ENCODE measurements around the gene FGFR1OP2. TPM values are rescaled to one million over a fixed set of nuclear protein-coding genes. Genes with fewer than 3 reads are reported as not detected.

FGFR1OP2 gene
- total RNA-seq, 4 donors from 2014 or later: 38.1 to 60.3 (median 46.6) TPM

GRCh38 chr12:26997003-26997402 lies 58.7 kb downstream of the FGFR1OP2 start:
- no peak for TF ChIP-seq POLR2A (IDR thresholded peaks at IDR 0.05)
- TF ChIP-seq, protein P1, sequence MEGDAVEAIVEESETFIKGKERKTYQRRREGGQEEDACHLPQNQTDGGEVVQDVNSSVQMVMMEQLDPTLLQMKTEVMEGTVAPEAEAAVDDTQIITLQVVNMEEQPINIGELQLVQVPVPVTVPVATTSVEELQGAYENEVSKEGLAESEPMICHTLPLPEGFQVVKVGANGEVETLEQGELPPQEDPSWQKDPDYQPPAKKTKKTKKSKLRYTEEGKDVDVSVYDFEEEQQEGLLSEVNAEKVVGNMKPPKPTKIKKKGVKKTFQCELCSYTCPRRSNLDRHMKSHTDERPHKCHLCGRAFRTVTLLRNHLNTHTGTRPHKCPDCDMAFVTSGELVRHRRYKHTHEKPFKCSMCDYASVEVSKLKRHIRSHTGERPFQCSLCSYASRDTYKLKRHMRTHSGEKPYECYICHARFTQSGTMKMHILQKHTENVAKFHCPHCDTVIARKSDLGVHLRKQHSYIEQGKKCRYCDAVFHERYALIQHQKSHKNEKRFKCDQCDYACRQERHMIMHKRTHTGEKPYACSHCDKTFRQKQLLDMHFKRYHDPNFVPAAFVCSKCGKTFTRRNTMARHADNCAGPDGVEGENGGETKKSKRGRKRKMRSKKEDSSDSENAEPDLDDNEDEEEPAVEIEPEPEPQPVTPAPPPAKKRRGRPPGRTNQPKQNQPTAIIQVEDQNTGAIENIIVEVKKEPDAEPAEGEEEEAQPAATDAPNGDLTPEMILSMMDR (IDR thresholded peaks at IDR 0.05): no peak
- whole genome bisulfite sequencing, 2 donors: 85 to 100% methylated on average over 2 of the region's 2 CpGs
- no peak for DNase-seq (ENCODE audit: low spot score in 2 of 2)
- no peak overlapping the region for H3K4me3 ChIP-seq (ENCODE audit: low read depth, poor library complexity, severe bottlenecking)
- intact Hi-C loops (cut with DNase I; ENCODE audit: low total_unique reads): no loop called here

DNA sequence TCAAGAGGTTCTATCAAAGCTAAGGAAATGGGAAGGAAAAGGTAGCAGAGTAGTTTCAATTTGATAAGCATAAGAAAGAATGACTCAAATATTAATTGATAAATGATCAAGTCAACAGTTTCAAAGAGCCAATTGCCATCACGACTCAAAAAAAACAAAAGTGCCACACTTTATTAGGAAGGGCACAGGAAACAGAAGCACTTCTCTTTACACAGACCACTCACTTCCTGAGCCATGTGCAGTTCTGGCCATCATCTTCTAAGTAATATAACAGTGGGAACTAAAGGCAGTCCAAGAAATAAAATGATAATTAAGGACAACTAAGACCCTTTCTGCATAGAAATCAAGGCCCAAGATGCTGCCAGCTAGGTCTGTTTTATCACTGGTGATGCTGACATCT lies 62.7 kb downstream of the FGFR1OP2 start:
- DNase-seq (ENCODE audit: low spot score in 2 of 2): no peak
- no peak for TF ChIP-seq POLR2A (IDR thresholded peaks at IDR 0.05)
- intact Hi-C loops (cut with DNase I; ENCODE audit: low total_unique reads): no loop called here
- WGBS, 2 donors: 56 to 60% methylated on average over 1 of the region's 1 CpG
- no peak overlapping the region for H3K4me3 ChIP-seq (ENCODE audit: low read depth, poor library complexity, severe bottlenecking)

DNA sequence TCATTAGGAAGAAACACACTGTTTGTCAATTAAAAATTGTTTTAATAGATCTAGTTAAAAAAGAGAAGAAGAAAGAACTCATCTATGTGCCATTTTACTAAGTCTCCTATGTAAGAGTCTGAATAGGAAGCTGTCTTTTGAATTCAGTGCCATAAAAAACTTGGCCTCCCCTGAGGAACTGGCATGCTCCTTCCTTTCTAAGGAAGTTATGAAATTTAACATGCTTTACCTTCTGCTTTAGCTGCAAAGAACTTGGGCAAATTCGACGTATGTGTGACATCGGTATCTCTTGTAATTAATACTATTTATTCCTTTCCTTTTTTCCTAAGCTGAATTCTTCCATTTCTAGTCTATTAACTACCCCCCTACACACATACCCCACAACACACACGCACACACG lies 63.4 kb downstream of the FGFR1OP2 start:
- TF ChIP-seq, protein P1 (IDR thresholded peaks at IDR 0.05): no peak
- no peak for TF ChIP-seq POLR2A (IDR thresholded peaks at IDR 0.05)
- no peak overlapping the region for H3K4me3 ChIP-seq (ENCODE audit: low read depth, poor library complexity, severe bottlenecking)
- intact Hi-C loops (cut with DNase I; ENCODE audit: low total_unique reads): no loop called here
- WGBS, 2 donors: 74 to 83% methylated on average over 5 of the region's 5 CpGs
- no peak for DNase-seq (ENCODE audit: low spot score in 2 of 2)

GRCh38 chr12:27002141-27002540 lies 63.9 kb downstream of the FGFR1OP2 start:
- 75% methylated on average over 5 of the region's 5 CpGs for WGBS, 2 donors
- intact Hi-C loops (cut with DNase I; ENCODE audit: low total_unique reads): no loop called here
- H3K4me3 ChIP-seq (ENCODE audit: low read depth, poor library complexity, severe bottlenecking): no peak overlapping the region
- TF ChIP-seq, protein P1 (IDR thresholded peaks at IDR 0.05): no peak
- TF ChIP-seq POLR2A (IDR thresholded peaks at IDR 0.05): no peak
- DNase-seq (ENCODE audit: low spot score in 2 of 2): no peak

GRCh38 chr12:27003421-27004381 lies 65.4 kb downstream of the FGFR1OP2 start:
- intact Hi-C loops (cut with DNase I; ENCODE audit: low total_unique reads): no loop called here
- WGBS, 2 donors: 82 to 83% methylated on average over 6 of the region's 6 CpGs
- no peak overlapping the region for H3K4me3 ChIP-seq (ENCODE audit: low read depth, poor library complexity, severe bottlenecking)
- no peak for DNase-seq (ENCODE audit: low spot score in 2 of 2)
- TF ChIP-seq POLR2A (IDR thresholded peaks at IDR 0.05): no peak
- TF ChIP-seq, protein P1 (IDR thresholded peaks at IDR 0.05): no peak

DNA sequence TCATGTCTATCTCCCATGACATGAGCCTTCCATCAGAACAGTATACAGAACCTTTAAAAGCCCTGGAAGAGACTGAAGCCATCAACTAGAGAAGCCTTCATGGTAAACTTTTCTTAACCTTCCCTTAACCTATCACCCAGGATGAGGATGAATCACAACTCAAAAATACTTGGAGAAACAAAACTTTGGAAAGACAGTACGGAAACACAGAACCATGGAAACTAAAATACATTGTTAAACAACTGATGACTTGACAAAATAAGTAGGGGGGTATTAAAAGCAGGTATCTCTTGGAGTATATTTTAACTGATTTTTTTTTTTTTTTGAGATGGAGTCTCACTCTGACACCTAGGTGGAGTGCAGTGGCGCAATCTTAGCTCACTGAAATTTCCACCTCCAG lies 67.2 kb downstream of the FGFR1OP2 start:
- 80 to 91% methylated on average over 2 of the region's 2 CpGs for whole genome bisulfite sequencing, 2 donors
- no peak for DNase-seq (ENCODE audit: low spot score in 2 of 2)
- H3K4me3 ChIP-seq (ENCODE audit: low read depth, poor library complexity, severe bottlenecking): no peak overlapping the region
- intact Hi-C loops (cut with DNase I; ENCODE audit: low total_unique reads): no loop called here
- no peak for TF ChIP-seq POLR2A (IDR thresholded peaks at IDR 0.05)
- TF ChIP-seq, protein P1 (IDR thresholded peaks at IDR 0.05): no peak
